ENCODE results near the gene SEPTIN5.

SEPTIN5 gene

GRCh38 chr22:19706661-19707151 lies 7.6 kb upstream of the SEPTIN5 start:
- no peak for DNase-seq

- no peak for DNase-seq
Observed at GRCh38 chr22:19707347-19708290, 6.7 kb upstream of the SEPTIN5 start.

- DNase-seq: no peak
Observed at GRCh38 chr22:19708321-19709011, 5.8 kb upstream of the SEPTIN5 start.

GRCh38 chr22:19709063-19709769 lies 5.1 kb upstream of the SEPTIN5 start:
- DNase-seq: no peak

GRCh38 chr22:19710020-19710768 lies 4.1 kb upstream of the SEPTIN5 start:
- DNase-seq: no peak

- no peak for DNase-seq
Observed at GRCh38 chr22:19710769-19711106, 3.6 kb upstream of the SEPTIN5 start.

GRCh38 chr22:19713245-19713644 lies 1.1 kb upstream of the SEPTIN5 start:
- DNase-seq: no peak

GRCh38 chr22:19713650-19714311 lies 522 bp upstream of the SEPTIN5 start:
- DNase-seq: no peak

- no peak for DNase-seq
Observed at GRCh38 chr22:19715188-19715930, 1.1 kb downstream of the SEPTIN5 start.

- DNase-seq: no peak
Observed at GRCh38 chr22:19716041-19716828, 1.9 kb downstream of the SEPTIN5 start.

- no peak for DNase-seq
Observed at GRCh38 chr22:19716829-19717105, 2.5 kb downstream of the SEPTIN5 start.

- DNase-seq: no peak
Observed at GRCh38 chr22:19717181-19717580, 2.9 kb downstream of the SEPTIN5 start.

- DNase-seq: peak; percentile 77
Observed at GRCh38 chr22:19717691-19718455, 3.6 kb downstream of the SEPTIN5 start.

- DNase-seq: no peak
Observed at GRCh38 chr22:19718456-19719049, 4.2 kb downstream of the SEPTIN5 start.

GRCh38 chr22:19719050-19719482 lies 4.8 kb downstream of the SEPTIN5 start:
- peak; percentile 55 for DNase-seq

- DNase-seq: no peak
Observed at GRCh38 chr22:19719488-19720021, 5.3 kb downstream of the SEPTIN5 start.

GRCh38 chr22:19720150-19720827 lies 6.0 kb downstream of the SEPTIN5 start:
- DNase-seq: no peak

- DNase-seq: no peak
Observed at GRCh38 chr22:19720999-19721329, 6.7 kb downstream of the SEPTIN5 start.

Measured in activated T-cell treated with anti-CD3 and anti-CD28 coated beads for 4 hours (primary cell).